ENCODE data around the gene PRLR.

The PRLR gene

DNA sequence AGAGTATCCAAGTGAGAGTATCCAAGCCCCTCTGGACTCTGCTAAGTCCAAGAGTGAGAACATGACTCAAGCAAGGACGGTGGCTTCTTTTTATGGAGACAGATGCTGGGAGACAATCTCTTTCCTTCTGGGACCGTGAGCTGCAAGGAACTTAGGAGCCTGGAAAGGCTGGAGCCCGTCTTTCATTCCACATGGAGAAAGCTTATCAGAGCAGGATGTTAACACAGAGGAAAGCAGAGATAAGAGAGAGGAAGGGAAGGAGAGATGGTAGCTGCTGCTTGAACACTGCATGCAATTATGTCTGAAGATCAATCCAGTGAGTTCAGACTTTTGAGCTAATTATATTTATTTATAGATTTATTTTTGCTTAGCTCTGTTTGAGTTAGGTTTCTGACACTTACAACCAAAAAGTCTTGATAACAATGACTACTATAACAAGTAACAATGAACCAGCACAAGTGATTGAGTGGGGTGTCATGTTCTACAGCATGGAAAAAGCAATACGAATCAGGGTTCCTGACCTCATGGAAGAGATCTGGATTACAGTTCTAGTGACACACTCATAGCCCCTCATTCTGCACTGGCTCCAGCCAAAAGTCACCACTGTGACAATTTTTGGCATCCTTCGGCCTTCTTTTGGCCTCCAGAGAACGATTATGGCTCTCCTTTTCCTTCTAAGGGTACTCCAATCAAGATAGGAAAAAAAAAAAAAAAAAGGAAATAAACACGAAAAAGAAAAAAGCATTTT is 71.5 kb downstream of the PRLR start:
- no peak for DNase-seq

DNA sequence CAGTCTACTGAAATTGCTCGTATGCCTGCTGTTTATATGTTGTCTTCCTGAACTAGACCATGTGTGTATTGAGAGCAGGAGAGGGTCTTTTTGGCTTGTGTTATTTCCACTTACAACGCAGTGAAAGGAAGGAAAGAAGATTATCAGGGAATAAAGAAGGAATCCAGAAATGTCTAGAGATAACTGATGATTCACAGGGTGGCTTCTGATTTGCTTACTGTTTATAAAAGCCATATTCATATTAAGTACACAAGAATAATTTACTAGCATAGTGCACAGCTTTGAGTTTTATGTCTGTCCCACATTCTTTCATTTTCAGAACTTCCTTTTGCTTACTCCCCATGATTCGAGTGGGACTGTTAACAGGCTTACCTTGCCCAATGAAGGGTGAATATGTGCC is 72.1 kb downstream of the PRLR start:
- DNase-seq = no peak

DNA sequence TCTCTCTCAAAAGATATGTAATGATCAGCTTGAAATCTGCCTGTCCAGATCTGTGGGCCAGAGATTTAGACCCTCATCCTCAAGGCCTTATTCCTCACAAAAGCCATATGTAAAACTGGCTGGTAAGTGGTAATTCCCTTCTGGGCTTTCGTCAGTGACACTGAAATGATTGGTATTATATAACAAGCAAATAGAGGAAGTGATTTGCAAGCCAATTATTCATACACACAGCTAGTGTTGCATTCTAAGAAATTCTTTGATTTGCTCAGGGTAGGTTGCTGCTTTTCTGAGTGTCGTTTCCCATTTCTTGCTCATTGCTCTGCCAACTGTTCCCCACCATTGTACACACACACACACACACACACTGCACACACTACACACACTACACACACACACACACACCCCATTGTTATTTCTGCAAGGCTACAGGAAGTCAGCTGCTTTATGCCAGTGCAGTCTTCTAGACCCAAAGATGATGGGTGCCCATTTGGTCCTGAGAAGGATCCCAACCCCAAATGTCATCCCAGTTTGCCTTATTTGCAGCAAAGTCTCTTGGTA is 76.8 kb downstream of the PRLR start:
- no peak for DNase-seq

DNA sequence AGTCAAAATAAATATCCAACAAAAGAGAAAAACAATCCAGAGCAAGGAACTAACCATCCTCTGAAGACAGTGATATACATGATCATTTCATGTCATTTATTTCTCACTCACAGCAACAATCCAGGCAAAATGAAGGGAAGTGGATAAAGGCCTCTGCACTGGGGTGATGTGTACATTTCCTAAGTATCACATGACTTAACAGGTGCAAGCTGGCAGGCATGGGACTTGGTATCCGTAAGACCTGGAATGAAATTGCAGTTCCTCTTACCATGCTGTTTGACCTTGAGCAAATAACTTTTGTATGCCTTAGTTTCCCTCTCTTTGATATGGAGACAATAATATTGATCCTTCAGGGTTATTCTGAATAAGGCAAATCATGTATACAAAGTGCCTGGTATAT is 77.6 kb downstream of the PRLR start:
- DNase-seq = no peak

DNA sequence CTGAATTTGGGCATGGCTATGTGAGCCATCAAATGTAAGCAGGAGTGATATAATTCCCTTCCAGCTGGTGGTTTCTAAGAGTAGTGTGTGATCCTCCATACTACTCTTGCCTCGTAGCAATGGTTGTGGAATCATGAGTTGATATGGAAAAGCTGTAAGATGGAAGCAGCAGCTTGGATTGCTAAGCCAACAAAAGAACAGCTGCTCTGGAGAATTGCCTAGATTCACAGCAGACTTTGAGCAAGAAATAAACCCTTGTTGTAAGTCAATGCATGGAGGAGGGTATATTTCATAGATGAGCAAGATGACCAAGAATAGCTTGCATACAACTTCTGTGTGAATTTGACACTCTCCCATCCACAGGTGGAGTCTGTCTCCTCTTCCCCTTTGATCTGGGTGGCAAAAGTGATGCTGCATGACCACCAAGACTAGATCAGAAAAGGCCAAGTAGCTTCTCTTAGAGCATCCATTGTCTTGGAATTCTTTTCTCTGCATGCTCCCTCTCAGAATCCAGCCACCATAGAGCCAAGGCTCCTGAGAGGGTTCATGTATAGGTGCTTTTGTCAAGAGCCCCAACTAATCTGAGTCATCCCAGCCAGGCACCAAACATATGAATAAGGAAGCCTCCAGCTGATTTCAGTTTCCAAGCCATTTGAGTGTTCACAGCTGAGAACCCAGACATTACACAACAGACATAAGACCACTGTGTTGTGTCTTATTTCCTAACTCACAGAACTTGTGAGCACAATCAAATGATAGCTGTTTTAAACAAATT is 79.0 kb downstream of the PRLR start:
- no peak for DNase-seq

DNA sequence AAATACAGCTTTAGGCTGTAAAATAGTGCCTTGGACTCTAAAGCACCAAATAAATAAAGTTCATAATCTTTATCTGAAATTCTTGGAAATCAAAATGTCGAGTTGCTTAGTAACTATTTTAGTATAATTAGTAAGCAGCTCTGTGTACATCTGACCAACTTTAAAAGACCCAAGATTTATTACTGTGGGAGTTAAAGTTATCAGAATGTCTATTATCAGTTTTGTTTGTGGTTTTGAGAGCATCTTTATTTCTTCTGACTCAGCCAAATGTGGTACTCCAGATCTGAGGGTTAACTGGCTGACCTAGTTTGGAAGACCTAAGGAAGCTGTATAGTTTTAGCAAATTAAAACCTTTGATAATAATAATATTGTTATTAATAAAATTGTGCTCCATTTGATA is 81.2 kb downstream of the PRLR start:
- no peak for DNase-seq

DNA sequence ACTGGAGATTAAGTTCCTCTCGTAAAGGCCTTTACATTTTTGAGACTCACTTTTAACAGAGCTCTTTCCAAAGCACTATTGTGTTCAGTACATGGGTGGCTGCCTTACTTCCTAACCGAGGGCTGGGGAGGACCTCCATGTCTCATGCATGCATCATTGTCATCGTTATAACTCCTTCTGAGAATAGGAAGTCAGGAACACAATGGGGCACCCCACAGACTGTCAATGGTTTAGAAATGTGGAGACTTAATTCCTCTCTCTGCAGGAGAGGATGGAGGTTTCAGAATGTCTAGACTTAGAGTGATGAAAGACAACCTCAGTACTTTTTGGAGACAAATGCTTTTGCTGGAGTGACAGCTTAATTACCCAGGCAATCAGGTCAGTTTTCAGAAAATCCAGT is 83.9 kb downstream of the PRLR start:
- no peak for DNase-seq

DNA sequence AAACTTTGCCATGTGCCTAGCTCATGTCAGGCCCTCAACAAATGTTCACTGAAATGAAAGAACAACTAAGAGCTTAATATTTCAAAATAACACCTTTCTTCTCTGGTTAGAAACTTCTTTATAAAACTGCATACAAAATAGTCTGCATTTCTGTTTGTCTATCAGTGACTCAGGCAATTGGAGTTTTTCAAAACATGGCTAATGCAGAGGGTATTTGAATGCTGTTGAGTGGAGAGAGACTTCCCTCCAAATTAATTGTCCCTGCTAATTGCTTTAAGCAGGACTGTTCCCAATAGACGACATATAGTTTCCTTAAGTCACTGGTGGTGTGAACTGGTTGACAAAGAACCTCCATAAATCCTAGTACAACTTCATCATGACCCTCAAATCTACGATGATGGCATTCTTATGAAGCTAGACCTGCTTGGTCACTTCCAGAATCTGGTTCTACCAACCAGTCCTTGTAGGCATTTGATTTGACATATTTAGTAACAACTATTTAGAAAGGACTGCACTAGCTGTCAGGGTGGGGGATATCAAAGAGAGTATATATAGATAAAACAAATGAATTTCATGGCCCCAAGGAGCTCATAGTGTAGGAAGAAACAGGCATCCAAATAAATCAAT is 84.5 kb downstream of the PRLR start:
- no peak for DNase-seq

DNA sequence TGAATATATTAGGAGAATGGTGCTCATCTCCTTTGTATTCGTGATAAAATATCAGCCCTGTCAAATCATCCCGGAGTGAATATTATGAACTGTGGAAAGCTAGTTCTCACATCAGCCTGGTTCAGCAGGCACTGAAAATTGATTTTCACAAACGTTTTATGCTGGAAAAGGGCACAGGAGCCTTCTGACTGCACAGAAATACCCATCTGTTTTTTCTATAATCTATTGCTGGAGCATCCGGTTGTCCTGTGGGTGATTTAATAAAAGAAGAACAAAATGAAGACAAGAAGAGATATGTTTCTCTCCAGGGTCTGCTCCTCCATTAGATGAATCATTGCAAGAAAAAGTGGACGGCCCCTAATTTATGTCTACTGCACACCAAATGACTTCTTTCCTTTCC is 85.3 kb downstream of the PRLR start:
- DNase-seq = no peak

DNA sequence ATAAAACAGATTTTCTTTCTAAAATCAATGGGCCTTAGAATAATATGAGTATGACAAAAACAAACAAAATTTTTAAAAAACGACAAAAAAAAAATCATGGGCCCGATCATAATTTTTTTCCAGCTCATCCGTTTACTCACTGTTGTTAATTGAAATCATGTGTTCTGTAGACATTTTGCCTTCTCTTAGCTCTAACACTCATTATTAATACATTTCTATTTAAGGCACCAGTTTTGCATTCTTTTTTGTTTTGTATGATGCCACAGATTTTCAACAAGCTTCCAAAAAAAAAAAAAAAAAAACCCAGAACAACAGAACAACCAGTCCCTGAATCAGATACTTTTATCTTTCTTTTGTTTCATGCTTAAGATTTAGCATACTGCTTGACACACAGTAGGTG is 86.4 kb downstream of the PRLR start:
- no peak for DNase-seq

DNA sequence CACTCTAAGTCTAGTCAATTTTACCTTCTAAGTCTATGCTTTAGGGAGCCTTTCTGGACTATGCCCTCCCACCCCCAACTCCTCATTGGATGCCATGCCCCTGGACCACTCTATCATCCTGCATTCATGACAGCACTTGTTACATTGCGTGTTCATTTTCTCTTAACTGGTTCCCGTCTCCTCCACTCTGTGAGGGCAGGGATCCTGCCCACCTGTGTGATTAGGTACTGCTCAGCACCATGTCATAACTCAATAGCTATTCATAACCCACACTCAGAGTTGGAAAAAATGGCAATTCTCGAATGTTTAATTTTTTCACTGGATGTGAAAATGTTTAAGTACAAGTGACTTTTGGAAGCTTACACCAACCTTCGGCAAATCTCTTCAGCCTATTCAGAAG is 88.5 kb downstream of the PRLR start:
- no peak for DNase-seq

DNA sequence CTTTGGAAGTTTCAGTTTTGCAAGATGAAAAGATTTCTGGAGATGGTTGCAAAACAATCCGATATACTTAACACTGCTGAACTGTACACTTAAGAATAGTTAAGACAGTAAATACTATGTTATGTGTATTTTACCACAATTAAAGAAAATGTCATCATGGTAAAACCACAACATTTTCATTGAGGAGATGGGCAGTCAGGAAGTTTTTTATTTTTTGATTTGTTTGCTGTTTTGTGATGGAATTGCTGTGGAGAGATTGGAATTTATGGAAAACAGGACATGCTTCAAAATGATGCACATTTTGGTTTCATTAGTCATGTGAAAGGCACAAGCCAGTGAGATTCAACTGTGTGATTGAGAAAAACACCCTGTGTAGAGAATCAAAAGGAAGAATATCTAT is 92.1 kb downstream of the PRLR start:
- DNase-seq = no peak

DNA sequence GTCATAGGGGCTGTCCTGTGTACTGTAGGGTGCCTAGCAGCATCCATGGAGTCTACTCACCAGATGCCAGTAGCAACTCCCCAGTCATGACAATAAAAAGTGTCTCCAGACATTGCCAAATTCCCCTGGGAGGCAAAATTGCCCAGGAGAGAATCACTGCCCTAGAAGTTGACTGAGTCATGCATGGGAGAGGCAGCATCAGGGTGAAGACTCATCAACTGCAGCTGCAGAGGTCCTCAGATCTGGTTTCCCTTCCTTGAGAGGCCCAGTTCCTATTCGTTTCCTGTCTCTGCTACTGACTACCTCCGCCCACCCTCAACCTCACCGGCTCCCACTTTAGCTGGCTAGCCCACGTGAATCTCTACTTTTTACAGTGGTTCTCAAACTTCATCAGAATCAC is 93.9 kb downstream of the PRLR start:
- DNase-seq = peak; percentile 5

DNA sequence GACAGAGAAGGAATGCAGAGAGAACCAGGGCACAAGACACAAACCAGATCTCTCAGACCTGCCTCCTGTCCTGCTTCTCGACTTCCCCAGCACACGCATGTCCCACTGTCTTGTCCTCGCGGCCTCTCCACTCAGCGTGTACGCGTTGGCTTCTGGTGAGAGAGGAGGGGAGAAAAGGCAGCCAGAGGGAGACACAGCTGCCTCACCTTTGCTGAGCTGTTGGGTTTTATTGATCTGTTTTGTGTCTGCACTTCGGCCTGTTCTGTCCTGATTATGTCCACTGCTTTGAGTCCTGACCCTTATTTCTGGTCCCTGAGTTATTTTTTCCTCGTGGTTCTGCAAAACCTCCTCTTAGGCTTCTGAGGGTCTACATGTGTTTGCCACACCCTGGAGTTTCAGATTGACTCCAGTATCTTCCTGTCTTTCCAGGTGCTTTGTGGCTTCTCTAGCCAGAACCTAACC is 95.0 kb downstream of the PRLR start:
- no peak for DNase-seq

DNA sequence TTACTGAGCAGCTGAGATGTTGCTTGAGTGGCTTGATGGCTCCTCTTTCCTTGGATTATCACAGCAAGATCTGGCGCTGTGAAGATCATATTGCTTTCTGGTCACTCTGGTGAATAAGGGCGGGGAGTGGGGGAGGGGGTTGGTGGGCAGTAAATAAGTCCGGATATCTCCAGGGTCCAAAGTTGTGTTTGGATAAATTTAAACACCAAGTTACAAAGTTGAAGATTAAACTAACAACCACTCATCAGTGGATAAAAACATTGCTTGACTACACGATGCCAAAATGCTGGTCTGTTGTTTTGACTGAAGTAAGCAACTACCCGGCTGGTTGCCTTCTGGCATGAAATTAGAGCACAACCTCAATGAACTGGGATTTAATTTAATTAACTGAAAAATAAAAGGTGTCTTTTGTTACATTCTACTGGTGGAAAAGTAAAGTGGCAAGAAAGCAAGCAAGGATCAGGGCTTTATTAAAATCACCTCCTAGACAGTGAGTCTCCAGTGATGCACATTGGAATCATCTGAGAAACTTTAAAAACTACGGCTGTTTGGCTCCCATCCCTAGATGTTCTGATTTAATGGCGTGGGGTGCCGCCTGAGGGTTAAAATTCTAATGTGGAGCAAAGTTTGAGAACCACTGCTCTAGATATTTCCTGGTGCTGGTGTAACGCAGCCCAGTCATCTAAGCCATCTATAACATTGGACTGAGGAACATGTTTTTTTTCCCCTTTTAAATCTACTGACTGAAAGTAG is 95.8 kb downstream of the PRLR start:
- DNase-seq = no peak

DNA sequence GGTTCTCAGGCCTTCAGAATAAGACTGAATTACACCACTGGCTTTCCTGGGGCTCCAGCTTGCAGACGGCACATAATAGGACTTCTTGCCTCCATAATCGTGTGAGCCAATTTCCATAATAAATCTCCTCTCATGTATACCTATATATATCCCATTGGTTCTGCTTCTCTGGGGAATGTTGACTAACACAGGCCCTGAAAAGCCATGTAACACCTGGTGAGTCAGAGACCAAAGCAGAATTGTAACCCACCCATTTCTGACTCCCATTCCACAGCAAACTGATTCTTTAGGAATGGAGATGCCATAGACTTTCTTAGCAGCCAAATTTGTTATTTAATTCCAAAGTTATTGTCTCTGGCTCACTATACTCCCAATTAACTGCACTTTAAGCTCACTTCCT is 97.1 kb downstream of the PRLR start:
- no peak for DNase-seq

DNA sequence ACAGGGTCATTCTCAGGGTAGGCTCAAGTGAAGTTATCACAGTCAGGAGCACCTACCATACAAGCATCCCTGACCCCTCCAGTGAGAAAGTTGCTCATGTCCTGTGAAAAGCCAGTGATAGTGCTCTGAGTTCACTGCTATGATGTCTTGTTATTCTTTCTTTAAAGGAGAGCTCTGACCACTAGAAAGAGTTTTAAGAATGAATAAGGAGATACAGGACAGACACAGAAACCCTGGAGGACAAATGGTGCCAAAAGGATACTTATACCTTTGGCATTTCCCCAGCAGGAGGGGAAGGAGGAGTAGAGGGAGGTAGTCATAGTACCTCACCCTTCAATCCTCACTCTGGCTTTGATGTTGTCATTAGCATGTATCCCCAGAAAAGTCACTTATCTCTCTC is 98.6 kb downstream of the PRLR start:
- DNase-seq = no peak

DNA sequence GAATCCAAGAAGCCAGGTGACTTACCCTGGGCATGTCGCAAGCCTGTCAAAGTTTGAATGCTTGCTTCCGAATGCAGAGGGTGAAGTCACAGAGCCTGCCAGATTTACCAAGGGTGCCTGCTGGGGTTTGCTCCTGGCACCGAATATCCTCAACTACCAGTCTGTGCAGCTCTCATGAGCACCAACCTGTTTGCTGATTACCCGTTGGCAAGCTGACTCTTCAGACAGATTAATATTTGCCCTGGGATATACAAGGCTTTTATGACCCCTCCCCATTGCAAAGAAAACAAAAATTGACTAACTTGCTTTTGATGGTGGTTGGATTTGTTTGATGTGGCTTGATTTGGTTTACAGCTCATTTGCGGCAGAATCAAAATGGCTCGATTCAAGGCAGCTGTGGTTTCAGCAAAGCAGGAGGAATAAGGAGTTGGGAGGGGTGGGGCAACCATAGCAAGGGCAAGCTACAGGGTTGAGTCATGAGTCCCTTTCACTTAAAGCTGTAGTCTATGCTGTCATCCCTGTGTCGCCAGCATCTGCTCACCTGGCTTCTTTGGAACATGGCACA is 100.3 kb downstream of the PRLR start:
- DNase-seq = peak; percentile 80

DNA sequence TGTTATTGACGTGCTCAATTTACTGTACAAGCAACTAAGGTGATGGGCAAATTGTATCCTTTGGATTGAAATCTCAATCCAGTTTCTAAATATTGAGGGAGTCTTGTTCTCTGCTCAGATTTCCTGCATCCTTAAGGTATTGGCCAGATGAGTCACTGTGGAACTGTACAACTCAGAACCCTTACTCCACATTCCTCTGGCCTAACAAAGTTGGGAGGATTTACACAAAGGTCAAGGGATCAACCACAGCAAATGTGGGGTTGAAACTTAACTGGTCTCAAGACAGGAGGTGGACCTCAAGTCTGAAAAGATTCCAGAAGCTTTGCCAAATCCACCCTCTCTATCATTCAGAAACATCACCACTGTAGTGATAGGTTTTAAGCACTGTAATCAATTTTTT is 101.0 kb downstream of the PRLR start:
- DNase-seq = no peak

DNA sequence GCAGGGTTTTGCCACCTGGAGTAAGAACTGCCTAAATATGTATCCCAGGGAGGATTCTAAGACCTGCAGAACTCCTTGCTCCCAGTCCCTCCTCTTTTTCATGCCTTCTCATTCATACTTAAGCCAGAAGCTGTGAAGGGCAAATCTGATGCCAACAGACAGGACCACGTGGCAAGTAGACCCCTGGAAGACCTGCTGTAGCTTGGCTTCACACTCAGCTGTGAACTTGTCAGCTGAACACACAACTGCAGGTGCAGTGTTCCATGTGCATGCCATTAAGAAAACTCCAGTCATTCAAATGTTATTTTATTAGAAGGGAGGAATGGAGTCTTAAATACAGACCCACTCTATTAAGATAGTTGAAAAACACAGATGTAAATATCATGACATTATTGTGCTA is 103.3 kb downstream of the PRLR start:
- DNase-seq = no peak

DNA sequence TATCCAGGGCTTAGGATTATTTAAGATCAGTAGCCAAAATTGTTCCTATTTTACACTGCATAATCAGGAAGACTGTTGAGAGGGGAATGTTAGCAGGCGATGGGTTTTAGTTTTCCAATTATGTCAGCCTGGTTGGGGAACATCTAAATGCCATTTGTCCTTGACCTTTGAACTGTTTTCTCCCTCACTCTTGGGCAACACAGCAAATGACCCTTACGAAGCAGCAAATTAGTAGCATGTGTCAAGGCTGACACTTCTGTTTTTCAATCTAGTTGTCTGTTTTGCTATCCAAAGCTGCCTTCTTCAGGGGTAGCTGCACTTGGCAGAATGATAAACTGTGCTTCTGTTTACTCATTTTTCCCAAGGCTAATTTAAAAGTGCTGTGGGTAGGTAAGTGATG is 104.5 kb downstream of the PRLR start:
- no peak for DNase-seq

DNA sequence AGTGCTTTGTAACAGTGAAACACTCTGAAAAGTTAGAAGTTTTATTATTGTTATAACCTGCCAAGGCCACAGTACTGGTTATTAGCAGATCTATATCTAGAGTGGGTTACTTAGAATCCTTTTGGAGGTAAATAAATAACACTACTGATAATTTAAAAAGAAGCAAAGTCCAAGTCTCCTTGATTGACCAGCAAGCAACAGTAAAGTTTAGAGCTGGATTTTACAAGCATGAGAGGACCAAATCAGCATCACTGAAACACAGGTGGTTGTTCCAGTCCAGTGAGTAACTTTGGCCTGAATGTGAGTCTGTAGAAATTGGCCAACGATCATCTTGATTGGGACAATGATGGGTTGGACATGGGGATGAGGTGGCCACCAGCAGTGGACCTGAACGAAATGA is 105.4 kb downstream of the PRLR start:
- DNase-seq = no peak

DNA sequence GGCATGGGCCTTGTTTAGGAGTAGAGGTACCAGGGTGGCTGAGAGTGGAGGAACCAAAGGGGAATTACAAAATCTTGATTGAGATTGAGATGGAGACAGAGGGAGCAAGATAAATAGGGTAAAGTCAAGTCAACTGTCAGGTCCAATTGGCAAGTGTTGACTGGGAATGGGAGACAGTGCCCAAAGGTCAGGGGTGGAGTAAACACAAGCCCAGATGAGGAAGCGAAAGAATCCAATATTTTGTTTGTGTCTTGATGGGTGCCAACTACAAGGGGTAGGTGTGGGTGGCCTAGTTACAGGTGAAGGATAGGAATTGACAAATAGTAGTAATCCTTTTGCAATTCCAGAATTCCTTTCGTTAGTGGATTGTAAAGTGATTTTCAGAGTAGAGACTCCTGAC is 107.5 kb downstream of the PRLR start:
- DNase-seq = no peak
